IMR-90 (cell line): ENCODE data around the gene TGM5. TPM values are rescaled to one million over a fixed set of nuclear protein-coding genes. Genes with fewer than 3 reads are reported as not detected.

Experiments
- ATAC-seq: fragments of 200-7000 bp; cut with Tn5 transposase; 2 replicates; pipeline ENCODE4 v1.9.1; 2020; ENCODE audit warnings: low read depth, mild to moderate bottlenecking, moderate library complexity
- BruUV-seq: library from RNA; stranded (reverse); fragments of 400-500 nt; replicated peaks from 2 replicates; lab custom pipeline; 2021; lab: Mats Ljungman, UMichigan
- CTCF ChIA-PET: fragments of 300-600 bp; formaldehyde crosslinking; extraction: SDS; loops from one replicate; lab custom pipeline; 2021; ENCODE audit warnings: antibody characterized with exemption; lab: Yijun Ruan, JAX
- POLR2A ChIA-PET: fragments of 300-600 bp; sonication (Branson Sonifier 250); formaldehyde crosslinking; loops from one replicate; lab custom pipeline; 2022; ENCODE audit warnings: antibody characterized with exemption; ENCODE audit not compliant: unreplicated experiment; lab: Charles Lee
- DNase-seq: peaks from one replicate; pipeline ENCODE4 v3.0.0; 2013
- H2AFZ ChIP-seq: replicated peaks from 2 replicates; pipeline ENCODE3; 2013; ENCODE audit warnings: low read length, mild to moderate bottlenecking; ENCODE audit not compliant: poor library complexity
- H2AK5ac ChIP-seq: 2 replicates; pipeline ENCODE4 v1.6.1; 2013; ENCODE audit warnings: low read depth, low read length, inconsistent platforms
- H2AK9ac ChIP-seq: replicated peaks from 2 replicates; pipeline ENCODE3; 2013; ENCODE audit warnings: mild to moderate bottlenecking, low read depth, low read length, moderate library complexity; ENCODE audit not compliant: poor library complexity
- H2BK120ac ChIP-seq: 2 replicates; pipeline ENCODE4 v1.6.1; 2013; ENCODE audit warnings: low read depth, low read length, inconsistent platforms
- H2BK15ac ChIP-seq: 3 replicates; pipeline ENCODE4 v1.6.1; 2013; ENCODE audit warnings: low read depth, low read length, inconsistent platforms
- H2BK20ac ChIP-seq: 2 replicates; pipeline ENCODE4 v1.6.1; 2013; ENCODE audit warnings: low read depth, mild to moderate bottlenecking, inconsistent platforms, low read length, moderate library complexity
- H2BK5ac ChIP-seq: 2 replicates; pipeline ENCODE4 v1.6.1; 2013; ENCODE audit warnings: mild to moderate bottlenecking, low read depth, low read length, inconsistent platforms; ENCODE audit not compliant: poor library complexity, severe bottlenecking
- H3K14ac ChIP-seq: replicated peaks from 2 replicates; pipeline ENCODE4 v1.6.1; 2013; ENCODE audit warnings: low read depth, low read length, inconsistent platforms
- H3K18ac ChIP-seq: 2 replicates; pipeline ENCODE4 v1.6.1; 2013; ENCODE audit warnings: low read depth, low read length, control low read depth
- H3K23ac ChIP-seq: 2 replicates; pipeline ENCODE4 v1.6.1; 2013; ENCODE audit warnings: low read depth, low read length, inconsistent platforms
- H3K27ac ChIP-seq: 2 replicates; pipeline ENCODE4 v1.5.1; 2013; ENCODE audit warnings: mild to moderate bottlenecking, control low read depth, low read length; ENCODE audit not compliant: insufficient read depth
- H3K27me3 ChIP-seq: 2 replicates; pipeline ENCODE4 v1.6.1; 2013; ENCODE audit warnings: low read length; ENCODE audit not compliant: control insufficient read depth, insufficient read depth
- H3K36me3 ChIP-seq: 2 replicates; pipeline ENCODE4 v1.6.1; 2013; ENCODE audit warnings: low read length, mixed read lengths; ENCODE audit not compliant: control insufficient read depth, insufficient read depth
- H3K4ac ChIP-seq: 2 replicates; pipeline ENCODE4 v1.6.1; 2013; ENCODE audit warnings: low read depth, low read length, inconsistent platforms
- H3K4me1 ChIP-seq: 2 replicates; pipeline ENCODE4 v1.6.1; 2013; ENCODE audit warnings: low read length, mixed read lengths; ENCODE audit not compliant: control insufficient read depth, insufficient read depth
- H3K4me2 ChIP-seq: 2 replicates; pipeline ENCODE4 v1.6.1; 2013; ENCODE audit warnings: low read depth, mild to moderate bottlenecking, control low read depth, low read length, moderate library complexity
- H3K4me3 ChIP-seq: 2 replicates; pipeline ENCODE4 v1.5.1; 2013; ENCODE audit warnings: low read depth, mild to moderate bottlenecking, control low read depth, low read length, moderate library complexity; ENCODE audit not compliant: insufficient read depth
- H3K56ac ChIP-seq: 2 replicates; pipeline ENCODE4 v1.6.1; 2013; ENCODE audit warnings: low read length, inconsistent platforms; ENCODE audit not compliant: insufficient read depth; ENCODE audit errors: extremely low read depth
- H3K79me1 ChIP-seq, 2 experiments: 2 replicates each; pipeline ENCODE4 v1.6.1; 2013; ENCODE audit warnings: low read length in 2 of 2, inconsistent platforms in 1 of 2, low read depth in 1 of 2
- H3K9ac ChIP-seq: 2 replicates; pipeline ENCODE4 v1.6.1; 2013; ENCODE audit warnings: low read depth, low read length, control low read depth
- H3K9me1 ChIP-seq: 2 replicates; pipeline ENCODE4 v1.6.1; 2013; ENCODE audit warnings: low read length, inconsistent platforms; ENCODE audit not compliant: insufficient read depth
- H3K9me3 ChIP-seq: 2 replicates; pipeline ENCODE4 v1.6.1; 2013; ENCODE audit warnings: low read length; ENCODE audit not compliant: control insufficient read depth, insufficient read depth
- H4K20me1 ChIP-seq: 2 replicates; pipeline ENCODE4 v1.6.1; 2013; ENCODE audit warnings: low read length, inconsistent platforms; ENCODE audit not compliant: insufficient read depth
- H4K5ac ChIP-seq: 2 replicates; pipeline ENCODE4 v1.6.1; 2013; ENCODE audit warnings: mild to moderate bottlenecking, low read depth, low read length, control low read depth
- H4K8ac ChIP-seq, 2 experiments: 2 replicates each; pipeline ENCODE4 v1.6.1; 2013; ENCODE audit warnings: low read depth in 2 of 2, low read length in 2 of 2, control low read depth in 1 of 2, inconsistent platforms in 1 of 2
- H4K91ac ChIP-seq: 2 replicates; pipeline ENCODE4 v1.6.1; 2013; ENCODE audit warnings: low read depth, low read length, inconsistent platforms; ENCODE audit not compliant: insufficient read depth
- BHLHE40 ChIP-seq: fragments of 150-350 bp; IDR thresholded peaks from 2 replicates; pipeline ENCODE4 v1.6.1; 2016; ENCODE audit warnings: mild to moderate bottlenecking, low read depth, low read length
- CEBPB ChIP-seq: IDR thresholded peaks from 2 replicates; pipeline ENCODE4 v1.6.1; 2012; ENCODE audit warnings: low read depth, low read length, improper control_type of control experiment
- CHD1 ChIP-seq: IDR thresholded peaks from 2 replicates; pipeline ENCODE4 v1.6.1; 2012; ENCODE audit warnings: low read depth, low read length, improper control_type of control experiment
- ELK1 ChIP-seq: fragments of 150-350 bp; IDR thresholded peaks from 2 replicates; pipeline ENCODE4 v1.6.1; 2016; ENCODE audit warnings: low read depth, mild to moderate bottlenecking, low read length, moderate library complexity, borderline replicate concordance
- FOS ChIP-seq: fragments of 150-350 bp; IDR thresholded peaks from 2 replicates; pipeline ENCODE4 v1.6.1; 2016; ENCODE audit warnings: low read depth, low read length
- MAFK ChIP-seq: IDR thresholded peaks from 2 replicates; pipeline ENCODE4 v1.6.1; 2012; ENCODE audit warnings: low read depth, low read length, improper control_type of control experiment
- MAZ ChIP-seq: IDR thresholded peaks from 2 replicates; pipeline ENCODE4 v1.6.1; 2012; ENCODE audit warnings: low read depth, mild to moderate bottlenecking, low read length, improper control_type of control experiment, moderate library complexity, borderline replicate concordance
- MXI1 ChIP-seq: IDR thresholded peaks from 2 replicates; pipeline ENCODE4 v1.6.1; 2012; ENCODE audit warnings: low read depth, mild to moderate bottlenecking, low read length, moderate library complexity, borderline replicate concordance
- NFE2L2 ChIP-seq: fragments of 150-350 bp; IDR thresholded peaks from 2 replicates; pipeline ENCODE4 v1.6.1; 2016; ENCODE audit warnings: low read depth, mild to moderate bottlenecking, low read length
- POLR2A ChIP-seq: IDR thresholded peaks from 2 replicates; pipeline ENCODE4 v1.6.1; 2012; ENCODE audit warnings: mild to moderate bottlenecking, low read depth, low read length
- RAD21 ChIP-seq: IDR thresholded peaks from 2 replicates; pipeline ENCODE4 v1.6.1; 2012; ENCODE audit warnings: low read length, improper control_type of control experiment
- RCOR1 ChIP-seq: IDR thresholded peaks from 2 replicates; pipeline ENCODE4 v1.6.1; 2012; ENCODE audit warnings: mild to moderate bottlenecking, low read length, improper control_type of control experiment; ENCODE audit not compliant: insufficient replicate concordance
- RFX5 ChIP-seq: IDR thresholded peaks from 2 replicates; pipeline ENCODE4 v1.8.0; 2012; ENCODE audit warnings: low read depth, mild to moderate bottlenecking, low read length, moderate library complexity
- SMC3 ChIP-seq: fragments of 150-350 bp; IDR thresholded peaks from 2 replicates; pipeline ENCODE4 v1.6.1; 2016; ENCODE audit warnings: low read depth, mild to moderate bottlenecking, antibody characterized with exemption, low read length, moderate library complexity
- USF2 ChIP-seq: fragments of 150-350 bp; IDR thresholded peaks from 2 replicates; pipeline ENCODE4 v1.6.1; 2017; ENCODE audit warnings: mild to moderate bottlenecking, antibody characterized with exemption, low read length, low read depth
- WGBS, 2 experiments: methylation state at CpG; one replicate each; pipeline versions ENCODE4 v1.1.5 to v1.1.7; 2013; ENCODE audit warnings: missing lambda C conversion rate in 2 of 2; ENCODE audit not compliant: insufficient read length in 1 of 2; ENCODE audit errors: extremely low coverage in 2 of 2; 5-methylcytosine and 5-hydroxymethylcytosine counted together
- dilution Hi-C: fragments of 300-500 bp; cut with HindIII; formaldehyde crosslinking; loops from one replicate; pipeline ENCODE4 v1.14.3; 2018; ENCODE audit warnings: low sequenced_read_pairs; ENCODE audit not compliant: unreplicated experiment
- in situ Hi-C: fragments of 300-500 bp; cut with MboI; formaldehyde crosslinking; loops from 3 replicates; pipeline ENCODE4 v1.14.3; 2019; ENCODE audit warnings: low sequenced_read_pairs, inconsistent platforms, mixed read lengths
- intact Hi-C: fragments of 100-400 bp; cut with micrococcal nuclease; formaldehyde crosslinking; loops from 2 replicates; pipeline ENCODE4 v1.10.0; 2022
- polyA plus RNA-seq, 3 experiments: library from polyadenylated mRNA; depleted of rRNA; stranded (reverse); fragments of >200 nt; gene quantifications; 2 replicates each; pipeline ENCODE4 v1.2.3, GENCODE V29; 2012; ENCODE audit warnings: low replicate concordance in 1 of 3
- total RNA-seq: library from RNA; depleted of rRNA; stranded (reverse); fragments of >200 nt; gene quantifications from 2 replicates; pipeline ENCODE4 v1.2.3, GENCODE V29; 2012
- TF ChIP-seq, protein P1 (sequence below): conservative IDR thresholded peaks from 2 replicates; pipeline ENCODE4 v1.5.1; 2012; ENCODE audit warnings: mild to moderate bottlenecking, low read depth, low read length, improper control_type of control experiment

Gene TGM5
- total and polyA plus RNA-seq, 2 of the 4 experiments (the other 2 are of a cell fraction) = not detected

GRCh38 chr15:43270113-43270665 is 3.5 kb upstream of the TGM5 start:
- H4K20me1 ChIP-seq = no peaks in the 10 kb centered on the region
- H2BK120ac ChIP-seq = no peak overlapping the region
- POLR2A ChIA-PET = no interaction called here
- no peak overlapping the region for H2AFZ ChIP-seq
- in situ Hi-C loops = no loop called here
- WGBS, 2 experiments = 52% methylated on average over 3 of the region's 5 CpGs; no CpG with 5 or more reads in 1 of the 2 experiments
- no peak overlapping the region for H3K56ac ChIP-seq
- no peaks in the 10 kb centered on the region for H3K36me3 ChIP-seq
- H2BK15ac ChIP-seq = no peak overlapping the region
- no peak for DNase-seq
- dilution Hi-C loops = no loop called here
- no peak overlapping the region for H3K4me3 ChIP-seq
- no peak overlapping the region for H4K91ac ChIP-seq
- H3K27me3 ChIP-seq = peaks cover 46% of the 10 kb centered on the region
- no peak overlapping the region for H3K27ac ChIP-seq
- 0 out of 2 replicates have a peak, but pooled peaks cover 2% of the 10 kb centered on the region for H3K9me1 ChIP-seq
- CTCF ChIA-PET = no interaction called here
- H3K9me3 ChIP-seq = peaks cover 2% of the 10 kb centered on the region; the same call in 1 of the 2 replicates
- no peak overlapping the region for H3K23ac ChIP-seq
- no peak overlapping the region for H3K9ac ChIP-seq
- BruUV-seq = no TSS peak
- H2BK5ac ChIP-seq = no peak overlapping the region
- H2AK5ac ChIP-seq = no peak overlapping the region
- intact Hi-C loops = no loop called here
- TF ChIP-seq CHD1 = no peak
- no peak for TF ChIP-seq RFX5
- TF ChIP-seq BHLHE40 = no peak
- TF ChIP-seq POLR2A = no peak
- no peak for TF ChIP-seq MXI1
- no peak for TF ChIP-seq MAZ
- TF ChIP-seq FOS = no peak
- TF ChIP-seq NFE2L2 = no peak
- TF ChIP-seq SMC3 = no peak
- TF ChIP-seq ELK1 = no peak
- TF ChIP-seq CEBPB = no peak
- no peak for TF ChIP-seq MAFK
- TF ChIP-seq RAD21 = no peak
- no peak for TF ChIP-seq RCOR1
- no peak for TF ChIP-seq USF2
- TF ChIP-seq, protein P1, sequence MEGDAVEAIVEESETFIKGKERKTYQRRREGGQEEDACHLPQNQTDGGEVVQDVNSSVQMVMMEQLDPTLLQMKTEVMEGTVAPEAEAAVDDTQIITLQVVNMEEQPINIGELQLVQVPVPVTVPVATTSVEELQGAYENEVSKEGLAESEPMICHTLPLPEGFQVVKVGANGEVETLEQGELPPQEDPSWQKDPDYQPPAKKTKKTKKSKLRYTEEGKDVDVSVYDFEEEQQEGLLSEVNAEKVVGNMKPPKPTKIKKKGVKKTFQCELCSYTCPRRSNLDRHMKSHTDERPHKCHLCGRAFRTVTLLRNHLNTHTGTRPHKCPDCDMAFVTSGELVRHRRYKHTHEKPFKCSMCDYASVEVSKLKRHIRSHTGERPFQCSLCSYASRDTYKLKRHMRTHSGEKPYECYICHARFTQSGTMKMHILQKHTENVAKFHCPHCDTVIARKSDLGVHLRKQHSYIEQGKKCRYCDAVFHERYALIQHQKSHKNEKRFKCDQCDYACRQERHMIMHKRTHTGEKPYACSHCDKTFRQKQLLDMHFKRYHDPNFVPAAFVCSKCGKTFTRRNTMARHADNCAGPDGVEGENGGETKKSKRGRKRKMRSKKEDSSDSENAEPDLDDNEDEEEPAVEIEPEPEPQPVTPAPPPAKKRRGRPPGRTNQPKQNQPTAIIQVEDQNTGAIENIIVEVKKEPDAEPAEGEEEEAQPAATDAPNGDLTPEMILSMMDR = no peak
- H3K4ac ChIP-seq = no peak overlapping the region
- H4K8ac ChIP-seq = no peak overlapping the region
- no peak overlapping the region for H3K14ac ChIP-seq
- no peak overlapping the region for H3K4me2 ChIP-seq
- H2BK20ac ChIP-seq = no peak overlapping the region
- no peak overlapping the region for H2AK9ac ChIP-seq
- no peaks in the 10 kb centered on the region for H3K79me1 ChIP-seq
- no peak overlapping the region for H3K18ac ChIP-seq
- H3K4me1 ChIP-seq = no peaks in the 10 kb centered on the region
- ATAC-seq = no peak
- no peak overlapping the region for H4K5ac ChIP-seq
